Measurements from ENCODE around the gene ATRNL1.

- TF ChIP-seq CTCF (IDR thresholded peaks at IDR 0.05; ENCODE audit: low read length) (no peak), EZH2phosphoT487 (IDR thresholded peaks at IDR 0.05; ENCODE audit: low read length) (no peak)
These were observed 876.4 kb downstream of the ATRNL1 start for GRCh38 chr10:115969591-115969990.

All from MM.1S (cell line).